GM20000 (cell line): ENCODE results near the gene NDUFS2.

Source experiments
- DNase-seq: peaks from one replicate; pipeline ENCODE4 v3.0.0; 2012; ENCODE audit warnings: low spot score
- CTCF ChIP-seq: IDR thresholded peaks from 2 replicates; pipeline ENCODE4 v1.5.1; 2012; ENCODE audit warnings: mild to moderate bottlenecking, control low read depth; ENCODE audit errors: extremely low read depth, missing control alignments

NDUFS2 gene

GRCh38 chr1:161196521-161197451 is 5.4 kb upstream of the NDUFS2 start:
- no peak for TF ChIP-seq CTCF
- DNase-seq: no peak

GRCh38 chr1:161197560-161198193 is 4.5 kb upstream of the NDUFS2 start:
- DNase-seq: no peak
- no peak for TF ChIP-seq CTCF

- DNase-seq: no peak
- no peak for TF ChIP-seq CTCF
Observed at GRCh38 chr1:161198194-161198896, 3.8 kb upstream of the NDUFS2 start.

- no peak for TF ChIP-seq CTCF
- DNase-seq: no peak
Observed at GRCh38 chr1:161198897-161199431, 3.2 kb upstream of the NDUFS2 start, which contains the start of gene ADAMTS4. ADAMTS4 (minus strand) TSS chr1:161199054; CDS start chr1:161198627, 427 bp downstream.

GRCh38 chr1:161199506-161200139 is 2.5 kb upstream of the NDUFS2 start:
- DNase-seq: no peak
- no peak for TF ChIP-seq CTCF

- no peak for TF ChIP-seq CTCF
- DNase-seq: no peak
Observed at GRCh38 chr1:161200421-161200991, 1.7 kb upstream of the NDUFS2 start.
